NCI-H187 (cell line): ENCODE results near the gene TMEM125.

Experiments used
- DNase-seq, 2 experiments: peaks; one replicate each; lab custom pipeline; 2025; lab: John Stamatoyannopoulos, UW

TMEM125 gene

DNA sequence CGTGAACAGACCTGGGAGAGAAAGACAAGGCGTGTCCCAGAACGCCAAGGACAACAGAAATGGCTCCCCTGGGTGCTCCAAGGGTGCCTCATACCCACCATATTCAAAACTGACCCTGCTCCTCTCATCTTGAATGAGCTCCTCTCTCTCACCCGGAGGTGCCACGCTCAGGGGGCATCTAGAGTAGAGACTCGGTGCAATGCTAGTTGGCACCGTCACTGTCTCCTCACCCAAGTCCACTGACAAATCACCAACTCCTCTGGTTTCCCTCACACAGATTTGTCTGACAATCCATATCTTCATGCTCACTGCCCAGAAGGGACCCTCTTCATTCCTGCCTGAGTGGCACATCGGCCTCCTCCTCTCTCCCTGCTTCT is 5.0 kb downstream of the TMEM125 start:
- no peak for DNase-seq

DNA sequence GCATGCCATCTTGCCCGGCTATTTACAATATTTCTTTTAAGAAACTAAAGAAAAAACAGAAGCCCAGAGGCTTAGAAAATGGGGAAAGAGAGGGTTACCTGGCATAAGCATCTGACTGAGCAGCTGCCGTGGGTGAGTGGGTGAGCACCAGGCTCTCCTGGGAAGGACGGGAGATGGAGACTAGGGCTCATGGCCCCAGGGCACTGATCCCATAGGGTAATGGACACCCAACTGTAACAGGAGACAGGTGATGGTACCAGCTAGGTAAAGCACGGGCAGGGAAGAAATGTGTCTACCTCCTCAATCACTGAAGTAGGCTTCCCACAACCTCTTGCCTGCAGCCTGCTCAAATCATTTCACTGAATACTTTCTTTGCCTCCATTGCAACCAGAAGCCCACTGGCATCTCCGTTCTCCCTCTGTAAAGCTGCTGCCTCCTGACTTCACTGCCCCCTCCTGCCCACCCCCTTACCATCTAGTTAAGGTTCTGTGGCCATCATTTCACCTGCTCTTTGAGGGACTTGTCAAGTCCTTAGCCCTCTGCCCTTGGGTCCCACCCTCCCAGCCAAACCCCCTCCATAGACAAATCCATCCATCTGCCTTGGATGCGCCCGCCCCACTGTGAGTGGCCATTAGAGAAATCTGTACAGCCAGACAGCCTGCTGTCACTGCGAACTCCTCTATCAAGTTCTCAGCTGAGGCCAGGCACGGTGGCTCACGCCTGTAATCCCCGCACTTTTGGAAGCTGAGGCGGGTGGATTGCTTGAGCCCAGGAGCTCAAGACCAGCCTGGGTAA is 6.2 kb downstream of the TMEM125 start:
- DNase-seq: no peak

DNA sequence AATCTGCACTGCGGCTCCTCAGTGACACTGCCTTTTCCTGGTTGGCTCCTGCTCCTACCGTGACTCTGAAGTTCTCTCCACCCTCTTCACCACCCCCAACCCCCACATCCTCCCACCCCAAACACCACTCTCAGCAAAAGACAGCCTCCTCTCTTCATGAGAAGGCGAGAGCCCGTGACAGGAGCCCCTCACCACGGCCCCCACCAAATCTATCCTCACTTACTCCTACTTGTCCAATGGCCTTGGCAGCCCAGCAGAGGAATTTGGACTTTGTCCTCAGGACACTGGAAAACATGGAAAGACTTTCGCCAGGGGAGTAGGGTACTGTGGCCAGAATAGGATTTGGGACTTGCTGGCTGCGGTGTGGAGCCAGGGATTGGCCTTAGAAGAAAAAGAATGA is 6.9 kb downstream of the TMEM125 start:
- no peak for DNase-seq

DNA sequence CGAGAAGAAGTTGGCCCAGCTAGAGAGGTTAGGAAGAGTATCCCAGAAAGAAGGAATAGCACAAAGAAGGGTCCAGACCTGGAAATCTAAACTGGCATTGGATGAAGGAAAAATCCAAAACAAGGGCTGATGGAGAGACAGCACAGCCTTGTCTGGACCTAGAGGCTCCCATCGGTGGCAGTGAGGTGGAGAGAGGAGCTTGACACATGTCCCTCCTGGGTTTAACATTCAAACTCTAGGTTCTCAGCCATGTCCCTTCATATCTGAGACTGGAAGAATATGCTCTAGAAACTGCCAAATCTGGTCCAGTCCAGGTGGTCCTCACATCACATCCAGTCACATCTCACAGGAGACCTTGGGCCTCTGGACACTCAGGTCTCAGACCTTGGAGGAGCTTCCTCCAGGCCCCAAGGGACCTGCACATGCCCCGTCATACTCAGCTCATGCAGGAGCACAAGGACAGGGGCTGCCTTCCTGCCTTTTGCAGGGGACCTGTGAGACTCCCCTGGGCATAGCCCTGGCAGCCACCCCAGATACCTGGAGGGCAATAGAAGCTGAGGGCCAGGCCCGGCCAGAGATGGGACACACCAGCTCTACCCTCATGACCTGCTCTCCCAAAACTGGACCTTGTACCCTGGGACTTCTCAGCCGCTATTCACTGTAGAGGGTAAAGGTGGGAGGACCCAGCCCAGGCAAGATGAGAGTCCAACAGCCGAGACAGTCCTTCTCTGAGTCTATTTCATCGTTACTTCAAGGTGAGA is 7.5 kb downstream of the TMEM125 start:
- DNase-seq: no peak

DNA sequence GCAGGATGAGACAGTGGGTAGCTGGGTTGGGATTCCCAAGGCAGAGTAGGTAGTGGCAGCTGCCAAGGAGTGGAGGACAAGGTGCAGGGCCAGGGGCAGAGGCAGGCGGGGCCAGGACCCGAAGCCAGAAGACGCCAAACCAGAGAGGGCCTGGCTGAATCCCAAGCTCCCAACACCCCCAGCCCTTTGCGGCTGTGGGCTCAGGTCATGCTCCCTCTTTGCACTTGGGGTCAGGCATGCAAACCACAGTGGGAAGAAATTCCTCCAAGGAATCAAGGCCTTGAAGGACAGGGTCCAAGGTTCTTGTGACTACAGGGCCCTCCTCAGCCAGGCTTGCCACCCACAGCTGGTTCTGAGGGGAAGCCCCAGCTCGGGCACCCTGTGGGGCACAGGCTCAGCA is 9.4 kb downstream of the TMEM125 start:
- no peak for DNase-seq

DNA sequence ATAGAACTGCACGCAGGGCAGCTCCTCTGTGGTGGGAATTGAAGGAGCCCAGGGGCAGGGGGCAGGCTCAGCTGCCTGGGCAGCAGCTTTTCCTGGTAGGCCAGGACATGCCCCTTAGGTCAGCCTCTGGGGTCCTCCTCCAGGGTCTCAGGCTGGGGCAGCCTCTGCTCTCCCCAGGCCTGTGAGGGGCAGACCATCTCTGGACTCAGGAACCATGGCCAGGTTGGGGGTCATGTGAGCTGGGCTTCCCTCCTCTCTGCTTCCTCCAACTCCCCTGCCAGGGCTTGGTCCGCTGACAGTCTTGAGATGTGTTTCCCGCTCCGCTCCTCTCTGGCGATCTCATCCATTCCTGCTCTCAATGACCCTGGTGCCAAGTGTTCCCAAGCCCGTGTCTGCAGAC is 9.9 kb downstream of the TMEM125 start:
- no peak for DNase-seq

DNA sequence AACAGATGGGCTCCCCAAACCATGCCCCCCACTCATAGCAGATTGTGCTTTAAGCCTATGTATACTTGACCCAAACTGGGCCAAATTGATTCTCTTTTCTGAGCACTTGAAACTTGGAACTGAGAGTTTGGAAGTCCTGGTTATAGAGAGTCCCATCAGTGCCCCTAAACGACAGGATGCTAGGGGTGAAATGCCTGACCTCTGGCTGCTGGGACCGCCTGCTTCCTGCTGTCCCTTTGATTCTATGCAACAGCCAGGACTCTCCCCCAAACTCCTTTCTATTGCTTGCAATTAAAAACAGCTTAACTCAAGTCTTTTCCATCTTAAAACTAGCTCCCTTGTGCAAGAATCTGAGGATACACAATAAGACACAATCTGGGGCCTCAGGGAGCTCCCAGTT is 10.9 kb downstream of the TMEM125 start:
- no peak for DNase-seq

DNA sequence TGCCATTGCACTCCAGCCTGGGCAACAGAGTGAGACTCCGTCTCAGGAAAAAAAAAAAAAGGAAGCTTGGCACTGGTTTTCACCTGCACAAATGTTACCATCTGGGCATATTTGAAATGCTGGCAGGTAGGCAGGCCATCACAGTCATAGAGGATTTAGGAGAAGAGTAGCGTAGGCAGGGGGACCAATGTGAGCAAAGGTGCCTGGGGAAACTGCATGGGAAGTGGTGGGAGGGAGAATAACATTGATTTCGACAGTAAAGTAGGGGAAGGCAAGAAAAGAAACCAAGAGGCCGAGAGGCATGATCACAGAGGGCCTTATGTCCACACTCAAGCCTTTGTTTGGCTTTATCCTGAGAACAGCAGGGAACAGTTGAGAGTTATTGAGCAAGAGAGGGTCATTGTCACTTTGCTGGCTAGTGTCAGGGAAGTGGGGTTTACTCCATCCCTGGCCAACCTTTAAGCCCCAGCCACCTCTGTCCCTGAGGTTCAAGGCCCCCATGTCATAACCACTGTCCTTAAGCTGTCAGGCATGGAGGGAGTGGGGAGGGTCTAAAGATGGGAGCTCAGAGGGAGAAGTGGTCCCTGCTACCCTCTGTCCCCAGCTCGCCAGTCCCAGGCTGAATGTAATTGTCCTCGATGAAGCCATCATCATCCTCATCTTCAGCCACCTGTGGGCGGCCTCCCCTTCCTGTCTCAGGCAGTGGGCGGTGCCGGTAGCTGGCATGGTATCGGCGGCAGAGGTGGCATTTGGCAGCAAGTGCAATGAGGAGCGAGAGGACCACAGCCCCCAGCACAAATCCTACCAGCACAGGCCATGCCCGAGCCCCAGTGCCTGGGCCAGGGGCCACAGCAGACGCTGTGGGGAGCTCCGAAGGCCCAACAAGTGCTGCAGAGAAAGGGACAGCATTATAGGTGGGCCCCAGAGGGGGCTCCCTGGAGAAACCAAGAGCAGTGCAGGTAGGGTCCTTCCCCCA is 12.7 kb downstream of the TMEM125 start:
- DNase-seq: no peak

DNA sequence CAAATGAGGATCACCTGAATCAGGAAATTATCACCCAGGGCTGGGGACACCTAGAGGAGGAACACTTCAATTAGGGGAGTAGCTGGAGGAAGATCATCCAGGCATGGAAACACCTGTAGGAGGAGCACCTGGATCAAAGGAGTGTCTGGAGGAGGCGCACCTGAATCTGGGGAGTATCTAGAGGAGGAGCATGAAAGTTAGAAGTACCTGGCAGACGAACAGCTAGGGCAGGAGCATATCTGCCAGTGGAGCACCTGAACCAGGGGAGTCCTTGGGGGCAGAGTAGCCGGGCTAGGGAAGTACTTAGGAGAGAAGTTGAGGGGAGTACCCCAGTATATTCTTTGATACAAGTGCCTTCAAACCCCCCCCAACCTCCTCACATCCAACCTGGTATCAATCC is 14.3 kb downstream of the TMEM125 start:
- DNase-seq: no peak

DNA sequence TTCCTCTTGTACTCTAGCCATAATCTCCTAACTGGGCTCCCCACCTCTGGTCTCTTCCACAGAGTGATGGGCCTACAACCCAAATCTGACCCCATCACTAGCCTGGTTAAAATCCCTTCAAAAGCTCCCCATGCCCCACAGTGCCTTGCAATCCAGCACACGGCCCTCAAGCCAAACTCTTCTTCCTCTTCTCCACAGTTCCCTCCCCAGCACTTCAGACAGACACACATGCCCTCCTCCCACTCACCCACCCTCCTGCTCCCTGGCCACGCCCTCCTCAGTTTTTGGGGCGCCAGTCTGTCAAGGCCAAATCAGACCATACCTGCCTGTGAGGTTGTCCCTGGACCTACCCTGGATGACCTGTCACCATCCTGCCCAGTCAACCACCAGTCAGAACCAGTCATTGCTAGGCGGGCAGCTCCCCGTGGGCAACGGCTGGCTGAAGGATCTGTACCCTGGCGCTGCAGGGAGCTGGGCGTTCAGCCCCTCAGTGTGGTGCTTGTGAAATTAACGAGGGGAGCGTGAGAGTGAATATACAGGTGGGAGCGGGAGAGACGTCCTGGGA is 14.8 kb downstream of the TMEM125 start:
- DNase-seq: no peak

DNA sequence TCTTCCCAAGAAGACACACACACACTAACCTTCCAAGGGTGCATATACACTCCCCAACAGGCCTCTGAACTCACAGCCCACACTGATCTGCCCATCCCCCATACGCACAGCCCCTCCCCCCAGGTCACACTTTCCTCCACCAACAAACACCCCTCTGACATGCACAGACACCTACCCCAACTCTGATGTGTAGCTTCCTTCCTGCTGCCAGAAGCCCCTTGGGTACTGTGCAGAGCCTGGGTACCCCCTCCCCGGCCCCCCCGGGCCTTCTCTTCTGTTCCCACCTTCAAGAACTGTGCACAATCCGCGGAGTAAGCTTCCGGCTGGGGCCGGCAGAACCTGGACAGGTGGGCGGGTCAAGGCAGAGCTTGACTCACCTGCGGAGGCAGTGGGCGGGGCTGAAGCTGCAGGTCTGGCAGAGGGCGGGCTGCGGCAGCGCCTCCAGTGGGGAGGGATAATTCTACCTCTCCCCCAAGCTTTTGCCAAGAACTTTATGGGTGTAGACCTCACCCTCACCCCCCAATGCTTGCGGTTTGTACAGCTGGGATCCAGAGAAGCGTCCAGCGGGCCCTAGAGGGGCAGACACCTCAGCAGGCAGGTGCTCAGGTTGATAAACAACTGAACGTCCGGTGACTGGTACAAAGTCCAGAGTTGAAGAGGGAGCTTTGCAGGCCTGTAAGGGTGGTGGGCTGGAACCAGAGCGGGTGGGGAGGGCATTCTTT is 15.6 kb downstream of the TMEM125 start, which contains the start of gene C1orf210:
TSS of gene C1orf210 (minus strand) at position 313 of the 722 bp plus-strand sequence. CDS start 2,311 bp downstream, outside the sequence.
- DNase-seq: peak; percentile 52 to 63

DNA sequence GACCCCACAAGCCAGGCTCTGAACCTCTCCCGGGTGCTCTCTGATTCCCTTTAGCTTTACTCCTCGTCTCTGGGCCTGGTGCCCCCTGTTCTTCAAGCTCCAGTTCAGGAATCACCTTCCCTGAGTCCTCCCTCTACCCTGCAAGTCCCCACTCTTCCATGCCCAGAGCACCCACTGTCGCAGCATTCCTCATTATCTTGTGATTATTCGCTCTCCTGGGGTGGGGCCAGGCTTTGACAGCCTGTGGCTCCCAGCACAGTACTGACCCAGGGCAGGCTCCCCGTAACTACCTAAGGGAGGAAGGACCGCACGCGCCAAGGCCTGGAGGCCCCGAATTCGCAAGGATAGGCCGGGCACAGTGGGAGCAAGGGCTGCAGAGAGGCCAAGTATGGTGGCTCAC is 16.3 kb downstream of the TMEM125 start:
- no peak for DNase-seq

DNA sequence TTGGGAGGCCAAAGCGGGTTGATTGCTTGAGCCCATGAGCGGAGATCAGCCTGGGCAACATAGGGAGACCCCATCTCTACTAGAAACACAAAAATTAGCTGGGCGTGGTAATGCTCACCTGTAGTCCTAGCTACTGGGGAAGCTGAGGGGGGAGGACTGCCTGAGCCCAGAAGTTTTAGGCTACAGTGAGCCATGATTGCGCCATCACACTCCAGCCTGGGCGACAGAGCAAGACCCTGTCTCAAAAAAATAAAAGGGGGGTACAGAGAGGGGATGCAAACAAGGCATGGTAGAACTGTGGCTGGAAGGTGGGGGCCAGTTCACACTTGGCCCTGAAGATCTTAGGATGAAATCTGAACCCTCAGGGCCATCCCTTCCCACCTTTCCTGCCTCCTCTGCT is 16.8 kb downstream of the TMEM125 start:
- DNase-seq: no peak

DNA sequence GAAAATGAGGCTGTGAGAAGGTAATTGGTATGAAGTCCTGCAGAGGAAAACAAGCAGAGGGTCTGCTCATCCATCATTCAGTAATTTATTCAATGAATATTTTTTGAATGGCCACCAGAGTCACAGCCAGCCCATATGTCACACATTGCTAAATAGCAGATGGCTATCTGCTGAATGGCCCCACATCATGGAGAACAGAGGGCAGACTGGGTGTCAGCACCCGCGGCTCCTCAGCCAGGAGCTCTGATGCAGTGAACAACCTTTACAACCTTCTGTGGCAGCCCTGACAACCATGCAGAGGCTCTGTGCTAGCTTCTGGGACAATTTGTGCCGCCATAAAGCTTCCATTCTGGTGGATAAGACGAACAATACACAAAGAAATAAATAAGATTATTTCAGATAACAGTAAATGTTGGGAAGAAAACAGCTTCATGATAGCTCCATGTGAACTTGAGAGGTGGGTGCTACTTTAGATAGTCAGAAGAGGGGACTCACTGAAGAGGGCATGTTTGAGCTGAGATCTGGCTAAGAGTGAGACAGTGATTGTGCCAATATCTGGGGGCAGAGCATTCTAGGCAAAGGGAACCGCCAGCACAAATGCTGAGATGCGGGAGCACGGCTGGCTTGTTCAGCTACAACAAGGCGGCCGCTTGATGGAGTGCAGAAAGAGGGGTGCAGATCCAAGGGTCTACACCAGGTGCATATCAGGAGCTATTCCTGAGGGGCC is 18.4 kb downstream of the TMEM125 start:
- no peak for DNase-seq

DNA sequence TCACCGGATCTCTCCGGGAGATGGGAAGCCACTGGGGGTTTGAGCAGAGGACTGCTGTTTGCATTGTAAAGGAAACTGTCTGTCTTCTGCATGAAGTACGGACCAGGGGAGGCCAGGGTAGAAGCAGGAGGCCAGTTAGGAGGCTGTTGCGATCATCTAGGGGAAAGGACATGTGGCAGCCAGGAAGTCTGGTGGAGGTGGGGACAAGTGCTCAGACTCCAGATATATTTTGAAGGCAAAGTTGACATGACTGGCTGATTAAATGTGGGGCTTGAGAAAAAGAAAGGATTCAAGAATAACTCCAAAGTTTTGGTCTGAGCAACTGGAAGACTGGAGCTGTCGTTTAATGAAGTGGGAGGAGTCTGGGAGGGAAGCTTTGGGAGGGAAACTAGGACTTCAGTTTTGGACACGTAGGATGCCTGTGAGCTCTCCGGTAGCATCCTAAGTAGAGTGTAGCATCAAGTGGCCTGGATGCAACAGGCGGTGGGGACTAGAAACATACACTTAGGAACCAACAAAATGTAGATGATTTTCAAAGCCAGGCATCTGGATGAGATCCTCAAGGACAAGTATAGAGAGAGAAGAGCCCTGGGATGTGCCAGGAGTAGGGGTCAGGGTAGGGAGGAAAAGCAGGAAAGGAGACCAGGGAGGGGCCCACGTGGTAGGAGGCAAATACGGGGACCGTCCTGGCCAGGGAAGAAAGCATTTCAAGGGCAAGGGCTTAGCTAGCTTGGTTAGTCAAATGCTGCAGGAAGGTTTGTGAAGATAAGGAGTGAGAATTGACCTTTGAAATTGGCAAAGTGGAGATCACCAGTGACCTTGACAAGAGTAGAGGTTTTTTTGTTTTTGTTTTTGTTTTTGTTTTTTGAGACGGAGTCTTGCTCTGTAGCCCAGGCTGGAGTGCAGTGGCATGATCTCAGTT is 19.3 kb downstream of the TMEM125 start:
- no peak for DNase-seq

DNA sequence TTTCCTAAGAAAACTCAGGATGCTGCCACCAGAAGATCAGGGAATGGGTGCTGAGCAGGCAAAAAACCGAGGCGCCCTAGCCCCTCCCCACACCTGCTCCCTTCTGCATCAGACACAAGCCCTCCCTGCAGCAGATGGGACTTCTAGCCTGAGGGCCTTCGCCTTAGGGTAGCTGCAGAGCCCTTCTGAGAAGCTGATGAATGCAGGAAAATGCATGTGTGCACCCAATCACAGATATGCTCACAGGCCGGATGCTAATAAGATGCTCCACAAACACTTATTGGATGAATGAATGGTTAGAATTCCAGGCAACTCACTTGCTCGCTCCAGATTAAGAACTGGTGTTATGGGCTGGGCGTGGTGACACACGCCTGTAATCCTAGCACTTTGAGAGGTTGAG is 22.4 kb downstream of the TMEM125 start:
- DNase-seq: no peak

DNA sequence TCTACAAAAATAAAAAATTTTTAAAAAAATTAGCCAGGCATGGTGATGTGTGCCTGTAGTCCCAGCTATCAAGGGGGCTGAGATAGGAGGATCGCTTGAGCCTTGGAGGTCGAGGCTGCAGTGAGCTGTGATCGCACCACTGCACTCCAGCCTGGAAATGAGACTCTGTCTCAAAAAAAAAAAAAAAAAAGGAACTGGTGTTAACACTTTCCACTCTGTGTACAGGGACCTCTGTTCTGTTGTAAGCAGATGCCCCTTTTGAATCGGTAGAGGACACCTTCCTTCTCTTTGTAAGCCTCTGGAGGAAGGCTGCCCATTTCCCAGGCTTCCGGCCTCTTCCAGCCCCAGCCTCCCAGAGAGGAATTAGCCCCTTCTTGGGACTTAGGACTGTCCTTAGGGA is 22.9 kb downstream of the TMEM125 start:
- no peak for DNase-seq

DNA sequence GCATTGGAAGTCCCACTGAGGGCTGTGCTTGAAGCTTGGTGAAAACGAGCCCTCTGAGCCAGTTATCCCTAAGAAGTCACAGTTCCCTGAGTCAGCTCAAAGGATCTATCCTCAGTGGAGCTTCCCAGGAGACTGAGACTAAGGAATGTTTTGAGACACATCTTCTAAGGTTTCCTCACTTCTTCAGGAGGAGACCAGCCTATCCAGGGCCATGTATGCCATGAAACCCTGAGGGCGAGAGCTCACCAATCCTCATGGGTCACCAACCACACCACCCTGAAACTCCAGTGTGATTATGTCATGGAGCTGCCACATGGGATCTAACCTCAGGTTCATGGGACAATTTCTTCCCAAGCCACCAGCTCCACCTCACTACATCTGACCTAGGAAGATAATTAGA is 23.4 kb downstream of the TMEM125 start:
- no peak for DNase-seq
